Retina (tissue), 1 donor: ENCODE measurements around the gene TMEM170A.
A peak's percentile ranks its signal among the peaks of the same experiment; 100 is the strongest.
"Not testable (repeated sequence)": the region's sequence is repeated elsewhere in the genome, so short reads cannot be mapped to it uniquely, and the experiment has no call there.

Source experiments
- DNase-seq: peaks from one replicate; pipeline ENCODE4 v3.0.0-alpha.2; 2016

Gene TMEM170A

DNA sequence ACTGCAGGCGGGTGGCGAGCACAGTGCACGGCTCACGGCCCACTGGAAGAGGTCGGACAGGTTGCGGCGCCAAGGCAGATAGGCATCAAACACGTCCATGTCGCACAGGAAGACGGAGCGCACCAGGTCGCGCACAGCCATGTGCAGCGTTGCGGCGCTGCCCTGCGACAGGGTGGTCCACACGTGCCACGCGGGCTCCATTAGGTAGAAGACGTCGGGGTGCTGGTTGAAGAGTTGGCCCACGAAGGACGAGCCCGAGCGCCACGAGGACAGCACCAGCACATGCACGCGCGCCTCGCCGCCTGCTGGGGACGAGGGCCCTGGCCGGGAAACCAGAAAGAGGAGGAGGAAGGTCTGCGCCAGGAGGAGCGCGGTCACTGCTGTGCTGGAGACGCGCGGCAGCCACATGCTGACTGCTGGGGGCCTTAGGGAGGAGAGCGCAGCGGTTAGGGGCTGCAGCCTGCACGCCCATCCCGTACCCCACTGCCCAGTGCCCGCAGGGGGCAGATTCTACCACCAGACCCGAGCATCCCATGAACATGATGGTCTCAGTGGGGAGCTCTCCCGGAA lies 15.0 kb upstream of the TMEM170A start:
- DNase-seq: no peak

DNA sequence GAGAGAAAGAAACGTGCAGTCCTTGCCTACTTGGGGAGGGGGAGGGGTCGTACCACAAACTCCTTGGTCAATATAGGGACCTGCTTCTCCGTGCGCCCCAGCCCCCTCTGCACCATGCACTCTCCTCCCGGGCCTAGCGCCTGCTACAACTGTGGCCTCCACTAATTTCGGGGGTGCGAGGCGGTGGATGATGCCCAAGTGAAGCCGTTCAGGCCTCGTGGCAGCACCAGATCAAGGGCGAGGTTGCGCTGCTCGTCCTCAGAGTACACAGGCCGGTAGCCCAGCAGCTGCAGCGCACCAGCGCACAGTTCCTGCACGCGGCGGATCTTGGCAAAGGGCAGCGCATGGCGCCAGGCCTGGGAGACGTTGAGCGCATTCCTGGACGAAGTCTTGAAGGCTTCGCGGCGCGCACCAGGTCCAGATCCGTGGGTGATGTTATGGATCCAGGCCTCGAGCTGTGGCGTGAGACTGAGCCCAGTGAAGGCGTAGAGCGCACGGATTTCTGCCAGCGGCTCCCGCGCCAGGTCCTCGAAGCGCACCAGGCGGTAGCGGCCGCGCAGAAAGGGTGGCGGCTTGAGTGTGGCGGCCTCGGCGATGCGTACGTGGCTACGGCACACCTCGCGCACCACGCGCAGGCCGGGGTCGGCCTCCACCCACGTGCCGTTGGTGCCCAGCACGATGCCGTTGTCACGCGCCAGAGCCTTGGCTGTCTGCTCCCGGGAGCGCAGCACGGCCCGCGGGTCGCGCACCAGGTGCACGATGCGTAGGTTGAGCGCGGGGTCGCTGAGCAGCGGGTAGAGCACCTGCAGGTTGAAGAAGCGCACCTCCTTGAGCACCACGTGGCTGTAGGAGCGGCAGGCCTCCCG lies 14.2 kb upstream of the TMEM170A start:
- DNase-seq: no peak

DNA sequence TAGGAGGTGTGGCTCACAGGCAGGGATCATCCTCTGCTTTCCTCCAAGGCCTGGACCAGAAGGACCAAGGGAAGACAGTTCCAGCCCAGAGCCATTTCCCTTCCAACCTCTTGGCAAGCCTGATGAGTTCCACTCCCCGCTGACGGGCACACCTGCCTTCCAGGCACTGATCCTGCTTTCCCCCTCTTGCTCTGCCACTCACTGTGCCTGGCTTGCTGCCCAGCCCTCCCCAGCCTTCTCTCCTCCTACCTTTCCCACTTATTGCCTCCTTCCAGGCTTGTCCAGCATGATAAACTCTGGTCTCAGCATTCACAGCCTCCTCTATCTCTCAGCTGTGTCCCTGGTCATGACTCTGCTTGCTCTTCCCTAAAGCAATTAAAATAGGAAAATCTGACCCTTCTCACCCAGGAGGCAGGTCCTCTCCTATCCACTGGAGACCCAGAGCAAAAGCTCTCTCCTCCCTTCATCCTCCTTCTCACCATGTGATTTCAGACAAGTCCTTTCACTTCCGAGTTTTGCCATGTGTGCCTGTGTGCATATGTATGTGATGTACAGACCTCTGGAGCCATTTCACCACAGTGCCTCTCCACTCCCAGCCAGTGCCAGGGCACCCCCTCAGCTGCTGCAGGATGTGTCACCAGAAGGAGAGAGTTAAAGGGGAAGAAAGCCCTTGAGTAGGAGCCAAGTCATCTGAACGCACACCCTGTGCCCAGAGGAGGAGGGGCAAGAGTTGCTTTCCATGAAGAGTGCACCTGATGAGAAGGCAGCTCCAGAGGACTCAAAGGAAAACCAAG lies 13.4 kb upstream of the TMEM170A start:
- DNase-seq: no peak

- no peak for DNase-seq
Observed at GRCh38 chr16:75476817-75477216, 12.3 kb upstream of the TMEM170A start.

GRCh38 chr16:75475420-75475847 lies 10.9 kb upstream of the TMEM170A start:
- no peak for DNase-seq

GRCh38 chr16:75472908-75473877 lies 8.7 kb upstream of the TMEM170A start:
- no peak for DNase-seq

GRCh38 chr16:75471723-75472633 lies 7.5 kb upstream of the TMEM170A start:
- DNase-seq: peak; percentile 67

DNA sequence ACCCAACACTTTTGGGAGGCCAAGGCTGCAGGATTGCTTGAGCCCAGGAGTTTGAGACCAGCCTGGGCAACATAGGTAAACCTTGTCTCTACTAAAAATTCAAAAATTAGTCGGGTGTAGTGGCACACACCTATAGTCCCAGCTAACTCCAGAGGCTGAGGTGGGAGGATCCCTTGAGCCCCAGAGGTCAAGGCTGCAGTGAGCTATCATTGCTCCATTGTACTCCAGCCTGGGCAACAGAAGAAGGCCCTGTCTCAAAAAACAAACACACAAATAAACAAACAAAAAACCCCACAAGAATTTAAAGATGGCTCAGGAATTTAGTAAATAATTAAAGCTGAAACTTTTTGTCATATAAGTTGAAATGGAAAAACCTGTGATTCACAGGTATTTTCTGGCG lies 2.3 kb upstream of the TMEM170A start:
- DNase-seq: no peak

DNA sequence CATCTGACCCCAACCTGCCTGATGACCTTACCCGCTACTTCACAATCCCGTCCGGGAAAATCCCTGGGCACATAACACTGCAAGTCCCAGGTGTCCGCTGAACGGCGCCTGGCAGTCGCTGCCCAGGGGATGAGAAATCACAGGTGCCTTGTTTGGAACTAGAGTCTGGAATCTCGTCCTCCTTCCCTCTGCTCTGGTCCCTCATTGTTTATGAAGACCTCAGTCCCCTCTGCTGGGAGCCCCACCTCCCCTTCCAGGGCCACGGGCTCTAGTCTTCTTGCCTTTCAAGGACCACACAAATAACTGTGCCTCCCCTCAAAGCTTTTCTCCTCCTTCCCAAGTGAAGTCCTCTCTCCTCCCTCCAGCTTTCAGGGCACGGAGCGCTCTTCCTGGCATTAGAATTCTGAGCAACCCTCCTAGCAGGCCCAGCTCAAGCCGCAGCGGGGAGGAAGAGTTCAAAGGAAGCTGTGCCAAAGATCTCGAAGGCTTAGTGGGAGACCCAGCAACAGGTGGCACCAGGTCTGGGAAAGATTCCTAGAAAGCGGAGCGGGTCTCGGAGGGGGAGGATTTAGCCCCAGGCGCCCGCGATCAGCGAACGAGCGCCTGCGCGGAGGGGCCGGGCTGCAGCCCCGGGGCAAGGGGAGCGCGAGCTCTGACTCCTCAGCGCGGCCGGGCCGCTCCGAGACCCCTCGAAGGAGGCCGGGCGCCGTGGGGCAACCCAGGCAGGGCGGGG lies 934 bp downstream of the TMEM170A start:
- peak; percentile 88 for DNase-seq

DNA sequence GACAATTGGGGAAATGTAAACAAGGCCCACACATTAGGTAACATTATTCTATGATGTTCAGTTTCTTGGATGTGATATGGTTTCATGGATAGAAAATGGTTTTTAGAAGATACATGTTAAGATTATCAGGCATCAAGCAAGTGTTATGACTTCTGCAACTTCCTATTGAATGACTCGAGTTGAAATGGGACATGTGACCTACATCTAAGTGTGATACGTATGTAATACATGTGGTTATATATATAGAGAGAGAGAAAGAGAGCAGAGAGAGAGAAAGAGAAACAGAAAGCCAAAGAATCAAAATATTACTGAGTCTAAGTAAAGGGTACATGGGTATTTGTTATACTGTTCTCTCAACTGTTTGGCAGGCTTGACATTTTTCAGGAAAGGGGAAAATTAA lies 1.7 kb downstream of the TMEM170A start:
- no peak for DNase-seq

- no peak for DNase-seq
Observed at GRCh38 chr16:75461575-75461974, 2.9 kb downstream of the TMEM170A start.

DNA sequence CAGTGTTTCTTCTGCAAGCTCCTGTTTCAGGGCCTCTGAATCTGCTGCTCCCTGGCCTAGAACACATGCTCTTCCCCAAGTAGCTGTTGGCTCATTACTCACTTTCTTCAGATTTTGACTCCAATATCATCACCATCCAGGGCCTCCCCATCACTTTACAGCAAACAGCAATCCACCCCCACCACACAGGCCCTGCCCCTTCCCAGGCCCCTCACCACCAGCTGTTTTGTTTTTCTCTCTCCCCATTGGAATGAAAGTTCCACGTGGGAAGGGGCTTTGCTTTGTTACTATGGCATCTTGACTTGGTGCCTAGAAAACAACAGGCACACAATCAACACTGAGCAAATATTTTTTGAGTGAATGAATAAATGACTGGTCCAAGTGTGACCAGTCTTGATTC lies 4.0 kb downstream of the TMEM170A start:
- DNase-seq: peak; percentile 21

GRCh38 chr16:75459691-75460090 lies 4.8 kb downstream of the TMEM170A start:
- no peak for DNase-seq

GRCh38 chr16:75458439-75458838 lies 6.0 kb downstream of the TMEM170A start:
- DNase-seq: no peak

DNA sequence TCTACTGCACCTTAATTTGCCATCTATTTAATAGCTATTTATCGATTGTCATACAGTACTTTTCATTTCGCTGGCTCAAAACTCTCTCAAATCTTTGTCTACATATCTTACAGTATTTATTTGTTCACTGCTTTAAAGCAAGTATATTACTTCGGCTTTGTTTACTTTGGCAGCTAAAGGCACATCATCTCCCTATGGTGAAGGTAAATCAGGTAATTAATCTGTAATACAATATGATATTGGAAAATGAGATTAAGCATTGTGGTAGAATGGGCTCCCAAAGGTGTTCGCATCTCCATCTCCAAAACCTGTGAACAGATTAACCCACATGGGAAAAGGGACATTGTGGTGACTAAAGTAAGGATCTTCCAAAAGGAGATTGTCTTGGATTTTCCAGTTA lies 6.5 kb downstream of the TMEM170A start:
- DNase-seq: no peak

DNA sequence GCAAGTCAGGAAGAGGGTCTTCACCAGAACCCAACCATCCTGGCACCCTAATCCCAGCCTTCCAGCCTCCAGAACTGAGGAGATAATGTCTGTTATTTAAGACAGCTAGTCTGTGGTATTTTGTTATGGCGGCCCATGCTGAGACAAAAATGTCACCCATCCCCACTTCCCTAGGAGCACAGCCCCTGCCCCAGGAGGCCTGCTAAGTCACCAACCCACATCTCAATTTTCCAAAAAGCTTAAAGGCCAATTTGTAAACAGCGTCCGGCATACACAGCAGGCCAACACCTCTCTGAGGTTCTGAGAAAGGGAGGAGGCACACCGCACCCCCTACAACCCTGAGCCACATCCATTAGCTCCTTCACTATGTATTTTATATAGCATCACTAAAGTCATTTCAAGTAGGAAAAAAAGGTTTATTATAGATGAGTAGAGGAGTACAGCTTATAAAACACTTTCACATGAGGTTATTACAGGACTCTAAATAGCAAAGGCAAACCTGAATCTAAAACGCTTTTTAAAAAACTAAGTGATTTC lies 6.9 kb downstream of the TMEM170A start:
- no peak for DNase-seq

DNA sequence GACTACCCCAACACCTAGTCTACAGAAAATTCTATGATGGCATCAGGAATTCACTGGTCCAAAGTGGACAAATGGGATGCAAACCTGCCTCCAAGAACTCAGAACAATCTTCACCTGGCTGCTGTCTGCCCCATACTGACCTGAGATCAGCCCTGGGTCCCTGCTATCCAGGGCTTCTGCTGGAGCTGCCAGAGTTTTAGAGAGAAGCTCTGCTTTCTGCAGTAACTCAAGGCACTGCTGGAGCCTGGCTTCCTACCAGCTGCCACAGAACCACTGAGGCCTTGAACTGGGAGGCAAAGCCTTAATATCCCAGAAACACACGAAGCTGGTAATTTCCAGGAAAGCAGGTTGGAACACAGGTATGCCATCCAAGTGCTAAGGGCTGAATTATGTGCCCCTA lies 7.5 kb downstream of the TMEM170A start:
- DNase-seq: no peak

GRCh38 chr16:75456486-75456885 lies 8.0 kb downstream of the TMEM170A start:
- DNase-seq: not testable (repeated sequence)

DNA sequence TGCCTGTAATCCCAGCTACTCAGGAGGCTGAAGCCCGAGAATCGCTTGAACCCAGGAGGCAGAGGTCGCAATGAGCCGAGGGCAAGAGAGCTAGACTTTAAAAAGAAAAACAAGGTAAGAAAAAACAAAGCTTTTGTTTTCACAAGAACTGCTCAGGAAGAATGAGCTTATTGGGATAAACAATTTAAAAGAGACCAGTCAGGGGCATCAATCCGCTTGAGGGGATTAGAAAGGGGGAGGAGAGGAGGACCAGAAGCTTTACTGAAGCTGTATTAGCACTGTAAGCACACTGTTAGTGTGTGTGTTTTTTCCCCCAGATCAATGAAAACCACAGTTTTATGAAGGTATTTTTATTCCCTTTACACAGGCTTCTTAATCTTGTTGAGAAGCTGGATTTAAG lies 8.8 kb downstream of the TMEM170A start:
- DNase-seq: peak; percentile 46

GRCh38 chr16:75452464-75453190 lies 11.9 kb downstream of the TMEM170A start:
- no peak for DNase-seq
